Activated naive CD4-positive, alpha-beta T cell treated with Interleukin-2 at 50 U/mL for 16 hours (primary cell): ENCODE data around the gene DDX25.
"Not testable (repeated sequence)": the region's sequence is repeated elsewhere in the genome, so short reads cannot be mapped to it uniquely, and the experiment has no call there.

Source experiments
- DNase-seq: peaks from one replicate; pipeline ENCODE4 v3.0.0-alpha.2; 2020

DDX25 gene

DNA sequence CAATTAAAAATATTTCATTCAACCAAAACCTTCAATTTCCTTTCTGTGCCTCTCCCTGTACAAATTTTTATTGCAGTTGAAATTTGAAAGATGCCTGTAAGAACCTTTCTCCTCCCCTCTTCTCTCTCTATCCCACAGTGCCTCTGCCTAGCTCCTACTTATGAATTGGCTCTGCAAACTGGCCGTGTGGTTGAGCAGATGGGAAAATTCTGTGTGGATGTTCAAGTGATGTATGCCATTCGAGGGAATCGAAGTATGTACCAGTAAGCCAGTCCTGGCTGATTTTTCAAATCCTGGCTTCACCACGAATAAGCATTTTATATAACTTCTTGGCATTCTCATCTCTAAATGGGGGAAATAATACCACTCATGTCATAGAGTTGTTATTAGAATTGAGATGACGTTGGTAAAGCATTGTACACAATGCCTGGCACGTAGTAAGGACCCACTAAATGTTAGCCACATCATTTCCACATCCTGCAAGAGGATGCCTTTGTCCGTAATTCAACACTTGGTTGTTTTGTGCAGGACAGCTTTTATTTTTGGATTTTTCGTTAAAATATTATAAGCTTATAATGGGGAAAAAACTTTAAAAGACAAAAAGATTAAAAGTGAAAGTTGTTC, 6.0 kb downstream of the DDX25 start:
- no peak for DNase-seq

DNA sequence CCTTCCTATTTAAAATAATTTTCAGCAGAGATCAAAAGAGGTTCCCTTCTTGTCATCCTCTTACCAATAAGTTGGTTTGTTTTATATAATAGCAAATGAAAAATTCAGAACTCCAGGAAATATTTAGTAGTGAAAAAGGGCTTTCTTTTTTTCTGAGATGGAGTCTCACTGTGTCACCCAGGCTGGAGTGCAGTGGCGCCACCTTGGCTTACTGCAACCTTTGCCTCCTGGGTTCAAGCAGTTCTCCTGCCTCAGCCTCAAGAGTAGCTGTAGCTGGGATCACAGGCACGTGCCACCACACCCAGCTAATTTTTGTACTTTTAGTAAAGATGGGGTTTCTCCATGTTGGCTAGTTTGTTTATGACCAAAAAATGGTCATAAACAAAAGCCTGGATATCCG, 10.3 kb downstream of the DDX25 start:
- not testable (repeated sequence) for DNase-seq

DNA sequence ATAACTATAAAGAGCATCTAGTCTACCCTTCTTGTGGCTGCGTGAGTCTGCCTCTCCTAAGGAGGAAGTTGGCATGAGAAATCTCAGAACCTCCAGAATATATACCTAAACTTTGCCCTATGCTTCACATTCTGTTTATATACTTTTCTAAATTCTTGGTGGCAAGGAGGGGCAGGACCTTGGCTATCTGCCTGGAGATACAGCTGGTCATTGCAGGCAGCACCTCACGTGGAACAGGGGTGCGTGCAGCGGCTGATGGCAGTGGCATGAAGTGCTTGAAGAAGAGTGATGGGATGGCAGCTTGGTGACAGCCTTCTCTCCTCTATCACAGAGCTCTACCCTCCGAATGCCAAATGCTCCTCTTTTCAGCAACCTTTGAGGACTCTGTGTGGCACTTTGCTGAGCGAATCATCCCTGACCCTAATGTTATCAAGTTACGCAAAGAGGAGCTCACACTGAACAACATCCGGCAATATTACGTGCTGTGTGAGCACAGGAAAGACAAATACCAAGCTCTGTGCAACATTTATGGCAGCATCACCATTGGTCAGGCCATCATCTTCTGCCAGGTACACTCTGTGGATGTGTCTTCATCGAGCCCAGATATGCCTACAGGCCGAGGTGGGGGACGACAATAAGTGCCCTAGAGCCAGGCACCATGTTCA, 12.5 kb downstream of the DDX25 start:
- no peak for DNase-seq

DNA sequence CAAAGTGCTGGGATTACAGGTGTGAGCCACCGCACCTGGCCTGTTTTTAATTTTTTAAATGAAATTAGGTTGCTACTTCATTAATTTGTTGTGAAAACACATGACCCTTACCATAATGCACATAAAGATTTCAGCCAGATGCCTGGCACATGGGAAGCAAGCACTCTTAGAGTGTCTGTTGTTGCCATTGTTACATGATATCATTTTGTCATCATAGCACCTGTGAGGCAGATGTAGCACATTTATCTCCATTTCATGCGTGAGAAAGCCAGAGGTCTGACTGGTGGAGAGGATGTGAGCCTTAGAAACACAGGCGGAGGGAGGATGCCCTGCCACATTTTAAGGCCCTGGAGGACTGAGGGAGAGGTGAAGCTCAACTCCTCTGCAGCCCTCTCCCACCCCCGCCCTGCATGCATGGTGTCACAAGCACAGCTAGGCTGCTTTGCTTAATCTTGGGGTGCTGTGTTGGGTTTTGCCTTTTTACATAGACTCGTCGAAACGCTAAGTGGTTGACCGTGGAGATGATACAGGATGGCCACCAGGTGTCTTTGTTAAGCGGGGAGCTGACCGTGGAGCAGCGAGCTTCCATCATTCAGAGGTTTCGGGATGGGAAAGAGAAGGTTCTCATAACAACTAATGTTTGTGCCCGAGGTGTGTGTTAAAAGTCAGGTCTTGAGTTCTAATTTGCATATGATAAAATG, 14.0 kb downstream of the DDX25 start:
- no peak for DNase-seq

DNA sequence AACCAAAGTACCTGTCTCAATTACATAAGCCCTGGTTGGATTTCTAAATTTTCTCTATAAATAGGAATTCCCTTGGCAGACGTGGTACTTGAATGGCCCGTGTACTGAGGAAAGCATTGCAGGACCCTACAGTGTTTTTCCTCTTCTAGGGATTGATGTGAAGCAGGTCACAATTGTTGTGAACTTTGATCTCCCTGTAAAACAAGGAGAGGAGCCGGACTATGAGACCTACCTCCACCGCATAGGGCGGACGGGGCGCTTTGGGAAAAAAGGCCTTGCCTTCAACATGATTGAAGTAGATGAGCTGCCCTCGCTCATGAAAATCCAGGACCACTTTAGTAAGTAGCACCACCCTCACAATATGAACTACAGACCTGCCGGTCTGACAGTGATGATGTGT, 16.7 kb downstream of the DDX25 start:
- DNase-seq = no peak

DNA sequence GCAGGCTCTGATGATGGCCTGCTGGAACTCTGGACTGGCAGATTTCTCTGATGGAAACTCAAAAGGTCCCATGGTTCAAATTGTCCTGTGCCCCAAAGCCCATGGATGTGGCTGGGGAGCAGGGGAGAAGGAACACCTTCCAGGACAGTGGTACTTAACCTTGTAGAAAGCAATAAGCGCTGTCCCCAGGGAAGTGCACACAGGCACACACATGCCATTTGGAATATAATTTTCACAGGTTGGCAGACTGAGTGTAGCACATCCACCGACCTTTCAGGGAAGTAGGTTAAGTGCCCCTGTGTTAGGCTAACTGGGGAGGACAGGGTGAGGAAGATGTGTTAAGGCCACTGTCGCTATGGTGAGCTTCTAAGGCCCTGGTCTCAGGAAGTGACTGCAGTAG, 17.8 kb downstream of the DDX25 start:
- DNase-seq = no peak

DNA sequence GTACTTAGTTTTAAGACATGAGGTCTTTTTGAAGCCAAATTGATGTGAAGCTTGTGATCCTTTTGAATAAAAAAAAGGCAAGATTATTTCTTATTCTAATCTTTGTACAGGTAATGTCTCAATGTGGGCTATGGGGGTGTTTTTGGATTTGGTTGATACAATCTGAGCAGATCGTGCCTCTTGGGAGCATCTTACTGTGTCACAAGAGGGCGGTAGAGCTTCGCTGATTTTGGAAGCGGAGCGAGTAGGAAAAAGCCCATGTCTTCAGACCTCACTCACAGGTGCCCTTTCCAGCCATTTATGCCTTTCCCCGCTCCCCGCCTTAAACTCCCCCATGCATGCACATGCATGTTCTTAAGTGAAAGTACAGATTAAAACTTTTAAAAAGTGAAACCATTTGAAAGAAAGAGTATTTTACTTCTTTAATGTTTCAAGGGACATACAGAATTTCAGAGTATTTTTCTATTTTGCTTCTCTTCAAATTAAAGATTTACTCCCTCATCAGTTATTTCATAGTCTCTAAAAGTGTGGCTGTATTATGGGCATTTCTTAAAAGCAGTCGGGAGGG, 18.8 kb downstream of the DDX25 start:
- peak; percentile 47 for DNase-seq

DNA sequence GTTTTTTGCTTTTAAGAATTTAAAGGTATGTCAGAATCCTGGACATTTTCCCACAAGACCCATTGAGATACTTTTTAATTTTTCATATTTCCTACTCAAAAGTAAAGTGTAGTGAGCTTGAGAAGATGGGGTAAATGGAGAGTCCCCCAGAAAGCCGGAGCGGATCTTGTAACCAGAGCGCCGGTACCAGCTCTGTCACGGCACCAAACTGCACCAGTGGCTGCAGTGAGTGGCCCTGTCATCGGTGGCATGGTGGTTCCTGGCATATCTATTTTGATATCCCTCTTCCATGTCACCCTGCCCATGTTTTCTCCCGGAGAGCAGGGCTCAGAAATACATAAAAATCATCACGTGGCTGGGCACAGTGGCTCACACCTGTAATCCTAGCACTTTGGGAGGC, 19.3 kb downstream of the DDX25 start:
- no peak for DNase-seq

DNA sequence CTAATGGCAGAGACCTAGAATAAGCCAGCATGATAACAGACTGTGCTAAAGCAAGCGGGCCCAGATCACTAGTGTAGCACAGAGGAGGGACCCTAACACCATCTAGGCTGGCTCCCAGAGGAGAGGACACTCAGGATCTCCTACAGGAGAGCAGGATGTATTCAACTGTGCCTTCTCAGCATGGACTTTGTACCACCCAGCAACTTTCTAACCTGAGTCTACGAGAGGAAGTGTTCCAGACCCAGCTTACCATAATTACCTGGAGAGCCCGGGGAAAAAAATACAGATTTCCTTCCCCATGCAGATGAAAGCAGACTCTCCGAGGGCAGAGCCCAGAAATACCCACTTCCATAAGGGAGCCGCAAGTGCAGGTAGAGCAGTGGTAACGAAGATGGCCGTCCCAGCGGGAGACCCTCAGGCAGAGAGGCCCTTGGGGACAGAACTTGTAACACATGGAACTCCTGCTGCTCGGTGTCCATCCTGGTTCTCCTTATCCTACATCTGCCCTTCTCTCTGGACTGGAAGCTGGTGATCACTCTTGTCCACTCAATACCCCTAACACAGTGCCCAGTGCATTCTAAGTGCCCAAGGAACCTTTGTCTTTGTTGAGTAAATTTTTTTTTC, 20.2 kb downstream of the DDX25 start:
- DNase-seq = no peak

DNA sequence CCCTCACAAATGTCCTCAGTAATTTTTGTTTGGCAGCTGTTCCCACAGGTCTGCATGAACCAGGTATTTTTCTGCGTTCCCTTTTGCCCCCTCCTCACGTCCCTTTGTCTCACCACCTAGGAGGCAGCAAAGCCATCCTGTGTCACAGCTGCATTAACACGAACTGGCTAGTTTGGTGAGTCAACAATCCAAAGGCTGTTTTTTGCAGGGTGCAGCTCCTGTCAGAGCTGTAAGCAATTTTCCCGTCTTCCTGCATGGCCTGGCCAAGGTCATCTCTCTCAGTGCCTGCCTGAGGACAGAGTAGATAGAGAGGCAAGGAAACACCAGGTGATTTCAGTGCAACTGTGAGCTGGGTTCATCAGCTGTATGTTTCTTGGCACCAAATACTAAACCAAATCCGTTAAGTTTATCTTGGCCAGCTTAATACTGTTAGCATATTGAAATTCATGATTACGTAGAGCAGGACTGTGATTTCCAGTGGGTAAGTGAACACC, 21.0 kb downstream of the DDX25 start:
- no peak for DNase-seq

DNA sequence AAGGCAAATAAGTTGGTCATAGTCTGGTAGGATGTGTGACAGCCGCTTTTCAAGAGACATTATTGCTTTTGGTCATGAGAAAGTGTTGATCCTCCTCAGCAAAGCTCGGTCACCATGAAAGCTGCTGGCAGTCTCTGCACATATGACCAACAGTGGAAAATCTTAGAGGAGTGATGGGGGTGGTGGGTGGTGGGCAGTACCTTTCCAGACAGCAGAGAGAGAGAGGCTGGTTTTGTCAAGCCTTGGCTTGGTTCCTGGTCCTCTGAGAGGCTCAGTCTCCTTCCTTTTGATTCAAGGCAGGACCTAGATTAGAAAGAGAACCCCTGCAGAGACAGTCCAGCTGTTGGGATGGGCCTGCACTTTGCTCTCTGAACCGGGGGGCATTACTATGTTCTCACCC, 21.5 kb downstream of the DDX25 start:
- no peak for DNase-seq

DNA sequence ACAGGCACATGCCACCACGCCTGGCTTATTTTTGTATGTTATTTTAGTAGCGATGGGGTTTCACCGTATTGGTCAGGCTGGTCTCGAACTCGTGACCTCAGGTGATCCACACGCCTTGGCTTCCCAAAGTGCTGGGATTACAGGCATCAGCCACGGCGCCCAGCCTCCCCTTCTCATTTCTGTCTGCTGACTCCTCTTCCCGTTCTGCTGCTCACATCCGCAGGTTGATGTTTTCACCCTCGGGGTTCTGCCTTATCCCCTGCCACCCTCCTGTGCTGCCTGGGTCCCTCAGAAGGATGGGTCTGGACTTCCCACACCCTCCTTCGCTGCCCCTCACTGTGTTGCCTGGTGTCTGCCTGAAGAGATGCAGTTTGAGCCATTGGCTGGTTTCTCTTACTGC, 22.4 kb downstream of the DDX25 start:
- DNase-seq = no peak

DNA sequence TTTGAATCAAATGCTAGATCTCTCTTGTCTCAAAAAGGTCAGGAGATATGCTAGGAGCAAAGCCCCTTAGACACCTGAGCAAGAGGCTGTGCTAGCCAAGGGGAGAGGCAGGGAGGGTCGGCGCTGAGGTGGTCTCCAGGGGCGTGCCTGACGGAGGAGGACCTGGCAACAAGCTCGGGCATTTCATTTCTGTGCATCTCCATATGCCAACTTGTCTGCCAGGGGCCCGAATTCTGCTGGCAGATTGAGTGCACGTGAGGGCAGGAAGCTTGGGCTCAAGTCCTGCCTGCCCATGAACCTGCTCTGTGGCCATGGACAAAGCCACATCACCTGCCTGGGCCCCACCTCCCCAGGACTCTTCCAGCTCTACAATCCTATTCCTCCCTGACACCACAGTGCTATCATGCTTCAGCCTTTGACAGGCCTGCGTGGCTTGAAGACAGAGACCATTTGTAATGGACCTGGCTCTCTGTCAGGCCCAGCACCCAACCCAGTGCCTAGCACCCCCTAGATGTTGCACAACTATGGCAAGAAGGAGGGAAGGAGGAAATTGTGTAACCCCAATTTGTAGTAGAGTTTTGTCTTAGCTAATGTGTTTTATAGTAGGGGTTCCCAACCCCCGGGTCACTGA, 25.3 kb downstream of the DDX25 start:
- DNase-seq = no peak

DNA sequence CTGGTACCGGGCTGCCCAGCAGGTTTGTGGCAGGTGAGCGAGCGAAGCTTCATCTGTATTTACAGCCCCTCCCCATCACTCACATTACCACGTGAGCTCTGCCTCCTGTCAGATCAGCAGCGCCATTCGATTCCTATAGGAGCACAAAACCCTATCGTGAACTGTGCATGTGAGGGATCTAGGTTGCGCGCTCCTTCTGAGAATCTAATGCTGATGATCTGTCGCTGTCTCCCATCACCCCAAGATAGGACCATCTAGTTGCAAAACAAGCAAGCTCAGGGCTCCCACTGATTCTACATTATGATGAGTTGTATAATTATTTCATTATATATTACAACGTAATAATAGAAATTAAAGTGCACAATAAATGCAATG, 25.8 kb downstream of the DDX25 start:
- DNase-seq = no peak

DNA sequence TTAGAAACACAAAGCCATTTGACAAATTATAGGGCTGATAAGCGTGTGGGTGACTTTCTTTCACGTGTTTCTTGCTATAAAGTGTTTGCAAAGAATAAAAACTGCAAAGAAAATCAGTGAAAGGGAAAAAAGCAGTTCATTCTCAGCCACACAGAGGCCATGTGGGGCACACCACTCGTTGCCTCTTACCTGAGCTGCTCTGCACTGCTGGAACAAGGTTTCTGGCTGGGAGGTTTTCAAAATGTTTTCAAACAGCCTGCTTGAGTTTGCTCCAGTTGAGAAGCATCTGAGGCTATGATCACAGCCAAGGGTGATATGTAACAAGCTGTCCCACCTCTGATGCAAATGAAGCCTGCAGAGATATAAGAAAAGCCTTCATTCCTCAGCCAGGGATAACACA, 26.8 kb downstream of the DDX25 start:
- DNase-seq = no peak

DNA sequence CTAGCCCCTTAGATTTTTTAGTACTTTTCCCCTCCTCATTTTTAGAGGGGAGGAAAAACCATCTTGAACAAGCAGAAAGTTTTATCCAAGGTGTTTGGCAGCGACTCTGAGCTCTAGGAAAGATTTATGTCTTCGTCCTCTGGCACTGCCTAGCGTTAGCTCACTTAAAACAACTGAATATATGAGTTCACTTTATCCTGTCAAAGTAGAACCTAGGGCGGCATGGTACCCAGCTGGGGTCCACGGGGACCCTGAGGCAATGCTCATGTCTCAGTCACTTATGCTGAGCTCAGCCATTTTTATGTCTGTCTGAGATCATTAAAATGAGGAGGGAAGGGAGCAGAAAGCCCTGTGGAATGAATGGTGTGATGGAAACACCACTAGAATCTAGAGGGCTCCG, 27.4 kb downstream of the DDX25 start:
- no peak for DNase-seq

DNA sequence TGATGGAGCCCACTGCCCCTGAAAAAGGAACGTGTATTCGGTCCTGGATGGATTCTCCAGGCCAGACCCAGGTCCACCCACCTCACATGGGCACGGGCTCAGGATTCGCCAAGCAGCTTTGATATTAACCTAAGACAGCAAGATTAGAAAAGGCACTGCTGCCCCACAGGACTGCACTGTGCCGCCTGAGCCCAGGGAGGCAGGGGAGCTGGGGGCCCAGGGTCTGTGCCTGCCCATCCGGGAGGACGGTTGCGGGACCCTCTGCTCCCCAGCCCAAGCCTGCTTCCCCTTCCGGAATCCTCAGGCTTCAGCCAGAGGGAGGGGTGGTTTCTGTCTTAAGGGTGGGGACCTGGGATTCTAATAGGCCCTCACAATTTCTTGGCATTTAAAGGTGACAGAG, 28.0 kb downstream of the DDX25 start:
- DNase-seq = no peak

DNA sequence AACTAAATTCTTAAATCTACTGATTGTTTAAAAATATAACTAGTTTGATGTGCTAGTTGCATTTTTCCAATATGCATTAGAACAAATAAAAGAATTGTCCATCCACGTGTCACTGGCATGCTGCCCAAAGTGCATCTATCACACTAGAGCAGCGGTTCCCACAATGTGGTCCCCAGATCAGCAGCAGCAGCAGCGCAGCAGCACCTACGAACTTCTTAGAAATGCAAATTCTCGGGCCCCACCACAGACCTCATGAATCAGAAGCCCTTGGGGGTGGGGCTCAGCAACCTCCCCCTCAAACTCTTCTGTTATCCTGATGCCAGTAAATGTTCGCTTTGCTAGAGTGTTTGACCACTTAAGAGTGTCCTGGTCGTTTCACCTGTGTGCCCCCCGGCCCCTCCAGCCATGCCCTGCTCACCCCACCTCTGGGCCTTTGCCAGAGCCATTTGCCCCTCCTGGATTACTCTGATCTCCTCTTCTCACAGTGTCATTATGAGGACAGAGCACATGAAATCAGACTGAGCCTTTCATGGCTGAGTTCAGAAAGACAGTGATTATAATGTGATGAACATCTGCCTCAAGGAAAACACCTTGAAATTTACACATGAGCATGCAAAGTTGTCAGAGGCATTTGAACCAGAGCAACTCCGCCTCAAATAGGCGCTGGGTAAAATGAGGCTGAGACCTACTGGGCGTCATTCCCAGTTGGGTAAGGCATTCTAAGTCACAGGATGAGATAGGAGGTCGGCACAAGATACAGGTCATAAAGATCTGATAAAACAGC, 28.9 kb downstream of the DDX25 start:
- DNase-seq = no peak

DNA sequence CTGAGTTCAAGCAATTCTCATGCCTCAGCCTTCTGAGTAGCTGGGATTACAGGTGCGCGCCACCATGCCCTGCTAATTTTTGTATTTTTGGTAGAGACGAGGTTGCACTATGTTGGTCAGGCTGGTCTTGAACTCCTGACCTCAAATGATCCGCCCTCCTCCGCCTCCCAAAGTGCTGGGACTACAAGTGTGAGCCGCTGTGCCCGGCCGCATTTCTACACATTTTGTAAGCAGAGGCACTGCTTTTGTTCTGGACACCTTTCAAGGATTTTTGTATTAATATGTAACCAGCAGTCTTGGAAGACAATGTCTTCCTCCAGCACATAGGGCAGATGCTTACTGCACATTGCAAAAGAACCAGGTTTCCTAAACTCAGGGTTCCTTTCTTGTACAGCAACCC, 30.2 kb downstream of the DDX25 start:
- no peak for DNase-seq

DNA sequence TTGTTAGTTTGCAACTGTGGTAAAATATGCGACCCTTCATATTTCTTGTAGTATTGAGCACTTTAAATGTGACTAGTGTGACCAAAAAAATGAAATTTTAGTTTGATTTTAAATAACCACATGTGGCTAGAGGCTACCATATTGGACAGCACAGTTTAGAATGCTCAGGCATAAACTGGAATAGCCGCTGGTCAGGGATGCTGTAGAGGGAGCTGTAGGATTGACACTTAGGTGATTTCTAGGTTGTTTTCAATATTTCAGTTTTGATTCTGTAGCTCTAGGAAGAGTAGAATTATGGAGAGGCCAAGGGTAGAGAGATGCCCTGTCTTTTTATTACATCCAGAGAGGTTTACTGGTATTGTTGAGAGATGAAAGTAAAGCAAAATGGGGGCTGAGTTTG, 30.7 kb downstream of the DDX25 start:
- no peak for DNase-seq

DNA sequence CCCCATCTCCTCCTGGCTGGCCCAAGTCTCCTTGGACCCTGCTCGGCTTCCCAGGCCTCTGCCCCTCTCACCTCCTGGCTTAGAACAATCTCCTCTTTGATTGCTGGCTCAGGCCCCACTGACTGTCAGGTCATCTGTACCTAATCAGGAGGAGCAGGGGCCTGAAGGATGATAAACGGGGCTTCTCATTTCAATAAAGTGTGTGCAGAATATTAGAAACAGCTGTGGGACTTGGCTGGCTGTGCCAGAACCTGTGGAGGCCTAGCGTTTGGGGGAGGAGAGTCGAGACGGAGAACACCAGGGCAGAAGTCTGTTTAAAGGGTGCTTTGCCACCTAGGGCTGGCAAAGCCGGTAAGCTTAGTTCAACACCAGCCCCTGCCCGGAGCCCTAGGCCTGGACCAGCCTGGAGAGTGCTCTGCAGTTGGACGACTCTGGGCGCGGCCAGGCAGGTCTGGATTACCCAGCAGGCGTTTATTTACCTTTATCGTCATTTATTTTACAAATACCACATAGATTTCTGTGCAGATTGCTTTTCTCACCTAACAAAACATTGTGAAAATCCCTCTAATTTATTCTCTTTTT, 31.4 kb downstream of the DDX25 start:
- DNase-seq = no peak

DNA sequence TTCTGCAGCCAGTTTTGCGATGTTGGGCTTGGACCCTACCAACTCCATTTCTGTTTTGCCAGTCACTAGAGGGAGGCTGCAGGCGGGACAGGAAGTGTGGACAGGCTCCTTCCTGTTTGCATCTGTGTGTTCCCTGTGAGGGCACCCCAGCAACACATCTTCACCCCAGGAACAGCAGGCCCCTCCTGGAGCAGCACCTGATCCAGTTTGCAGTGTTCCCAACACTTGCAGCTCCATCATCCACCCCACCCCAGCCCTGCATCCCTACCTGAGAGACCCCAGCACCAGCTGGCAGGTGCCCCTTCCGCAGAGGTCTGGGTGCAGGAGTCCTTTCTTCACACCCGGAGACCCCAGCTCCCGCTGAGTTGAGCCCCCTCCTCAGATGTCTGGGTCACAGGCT, 34.1 kb downstream of the DDX25 start:
- DNase-seq = no peak
